ENCODE results near the gene IL1RAPL2.

- TF ChIP-seq EZH2 (IDR thresholded peaks at IDR 0.05) (no peak), POLR2AphosphoS5 (IDR thresholded peaks at IDR 0.05; ENCODE audit: borderline replicate concordance, low read depth, low read length) (no peak)
Observed at GRCh38 chrX:104929324-104929723, 363.3 kb downstream of the IL1RAPL2 start.
